SK-N-SH treated with all-trans-retinoic acid at 6 μM for 48 hours (cell line): Measurements from ENCODE around the gene RBPJ.

Source experiments
- ATAC-seq: fragments of 200-7000 bp; cut with Tn5 transposase; 3 replicates; pipeline ENCODE4 v1.9.1; 2020; ENCODE audit warnings: mild to moderate bottlenecking, moderate library complexity
- ARNTL ChIP-seq: fragments of 450-650 bp; formaldehyde crosslinking; IDR thresholded peaks from 2 replicates; pipeline ENCODE4 v1.5.0; 2020; ENCODE audit warnings: low read depth, mild to moderate bottlenecking, moderate library complexity, borderline replicate concordance
- BACH2 ChIP-seq: fragments of 250-450 bp; sonication (Bioruptor Pico); IDR thresholded peaks from 2 replicates; pipeline ENCODE4 v1.9.0; 2021; ENCODE audit warnings: mild to moderate bottlenecking, borderline replicate concordance
- CREB5 ChIP-seq: fragments of 250-450 bp; sonication (Bioruptor Pico); IDR thresholded peaks from 2 replicates; pipeline ENCODE4 v1.5.1; 2020; ENCODE audit warnings: low read depth, mild to moderate bottlenecking, moderate library complexity
- CSDC2 ChIP-seq: fragments of 250-450 bp; sonication (Bioruptor Pico); IDR thresholded peaks from 2 replicates; pipeline ENCODE4 v1.5.0; 2020; ENCODE audit warnings: mild to moderate bottlenecking, moderate library complexity
- CSRNP3 ChIP-seq: fragments of 250-450 bp; sonication (Bioruptor Pico); IDR thresholded peaks from 2 replicates; pipeline ENCODE4 v1.5.1; 2021; ENCODE audit warnings: mild to moderate bottlenecking, moderate library complexity
- ISL1 ChIP-seq: fragments of 250-450 bp; sonication (Bioruptor Pico); IDR thresholded peaks from 2 replicates; pipeline ENCODE4 v2.1.2; 2022; ENCODE audit warnings: mild to moderate bottlenecking, moderate library complexity
- OSR1 ChIP-seq: fragments of 250-450 bp; sonication (Bioruptor Pico); IDR thresholded peaks from 2 replicates; pipeline ENCODE4 v1.8.0; 2022; ENCODE audit warnings: moderate library complexity, mild to moderate bottlenecking, inconsistent platforms
- POU6F1 ChIP-seq: fragments of 250-450 bp; sonication (Bioruptor Pico); IDR thresholded peaks from 2 replicates; pipeline ENCODE4 v1.8.0; 2021; ENCODE audit warnings: low read depth, mild to moderate bottlenecking, moderate library complexity, borderline replicate concordance
- PPARA ChIP-seq: fragments of 250-450 bp; sonication (Bioruptor Pico); IDR thresholded peaks from 2 replicates; pipeline ENCODE4 v1.5.0; 2020; ENCODE audit warnings: mild to moderate bottlenecking, borderline replicate concordance
- SNAI2 ChIP-seq: fragments of 250-450 bp; sonication (Bioruptor Pico); IDR thresholded peaks from 2 replicates; pipeline ENCODE4 v1.5.0; 2020; ENCODE audit warnings: mild to moderate bottlenecking, moderate library complexity
- TCF4 ChIP-seq: fragments of 250-450 bp; sonication (Bioruptor Pico); IDR thresholded peaks from 2 replicates; pipeline ENCODE4 v1.8.0; 2021; ENCODE audit warnings: mild to moderate bottlenecking, moderate library complexity, borderline replicate concordance
- TSHZ2 ChIP-seq: fragments of 250-450 bp; sonication (Bioruptor Pico); IDR thresholded peaks from 2 replicates; pipeline ENCODE4 v1.5.0; 2020; ENCODE audit warnings: mild to moderate bottlenecking, moderate library complexity
- ZC3H10 ChIP-seq: fragments of 250-450 bp; sonication (Bioruptor Pico); IDR thresholded peaks from 2 replicates; pipeline ENCODE4 v1.5.1; 2021; ENCODE audit warnings: mild to moderate bottlenecking, moderate library complexity
- ZFP3 ChIP-seq: fragments of 250-450 bp; sonication (Bioruptor Pico); IDR thresholded peaks from 2 replicates; pipeline ENCODE4 v1.5.0; 2020; ENCODE audit warnings: mild to moderate bottlenecking, moderate library complexity
- ZNF565 ChIP-seq: fragments of 450-650 bp; formaldehyde crosslinking; conservative IDR thresholded peaks from 2 replicates; pipeline ENCODE4 v1.5.0; 2020; ENCODE audit warnings: low read depth, mild to moderate bottlenecking, moderate library complexity
- ZNF70 ChIP-seq: fragments of 450-650 bp; formaldehyde crosslinking; IDR thresholded peaks from 2 replicates; pipeline ENCODE4 v1.5.0; 2020; ENCODE audit warnings: mild to moderate bottlenecking, moderate library complexity
- ZNF8 ChIP-seq: fragments of 450-650 bp; formaldehyde crosslinking; IDR thresholded peaks from 2 replicates; pipeline ENCODE4 v1.5.0; 2020; ENCODE audit warnings: mild to moderate bottlenecking, moderate library complexity

The RBPJ gene

DNA sequence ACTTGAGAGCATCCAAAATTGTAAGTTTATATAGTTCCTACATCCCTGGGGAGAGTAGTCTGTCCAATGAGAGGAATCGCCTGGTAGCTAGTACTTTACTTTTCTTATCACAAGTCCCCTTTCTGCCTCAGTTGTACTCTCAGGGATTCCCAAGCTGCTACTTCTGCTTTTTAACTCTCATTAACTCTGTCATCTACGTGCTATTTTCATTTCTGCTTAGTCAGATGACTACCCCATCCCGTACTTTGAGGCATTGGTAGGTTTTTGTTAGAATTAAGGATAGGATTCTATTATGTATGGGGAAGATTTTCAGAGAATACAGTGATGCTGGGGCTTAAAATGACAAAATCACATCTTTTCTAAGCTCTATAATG is 24.7 kb downstream of the RBPJ start:
- TF ChIP-seq POU6F1 (CRISPR knock-in tag) = no peak
- no peak for TF ChIP-seq ZNF565
- no peak for TF ChIP-seq ISL1
- TF ChIP-seq ZNF8 (CRISPR knock-in tag) = no peak
- no peak for ATAC-seq

DNA sequence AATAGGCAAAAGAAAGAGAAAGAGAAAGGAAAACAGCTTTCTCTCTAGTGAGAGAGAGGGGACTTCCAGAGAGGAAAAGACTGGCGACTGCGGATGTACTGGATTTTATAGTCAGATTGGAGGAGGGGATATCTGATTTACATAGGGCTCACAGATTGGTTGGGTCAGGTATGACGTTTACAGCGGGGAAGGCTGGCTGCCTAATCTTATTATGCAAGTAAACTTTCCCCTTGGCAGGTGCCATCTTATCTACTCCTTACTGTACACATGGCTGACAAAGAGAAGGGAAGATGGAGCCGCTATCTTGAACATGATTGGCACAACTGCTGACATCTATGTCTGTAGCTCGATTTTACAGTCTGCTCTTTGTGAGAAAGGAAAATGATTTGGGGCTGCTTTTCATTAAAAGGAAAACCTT is 25.4 kb downstream of the RBPJ start:
- no peak for ATAC-seq
- no peak for TF ChIP-seq ISL1
- TF ChIP-seq OSR1 (CRISPR knock-in tag) = no peak
- no peak for TF ChIP-seq CREB5 (CRISPR knock-in tag)
- no peak for TF ChIP-seq ARNTL (CRISPR knock-in tag)
- no peak for TF ChIP-seq TCF4 (CRISPR knock-in tag)
- no peak for TF ChIP-seq ZC3H10
- TF ChIP-seq BACH2 (CRISPR knock-in tag) = no peak
- no peak for TF ChIP-seq CSRNP3 (CRISPR knock-in tag)
- TF ChIP-seq POU6F1 (CRISPR knock-in tag) = no peak
- no peak for TF ChIP-seq PPARA (CRISPR knock-in tag)
- TF ChIP-seq SNAI2 (CRISPR knock-in tag) = no peak
- TF ChIP-seq TSHZ2 (CRISPR knock-in tag) = no peak
- TF ChIP-seq ZNF8 (CRISPR knock-in tag) = no peak
- TF ChIP-seq ZFP3 (CRISPR knock-in tag) = no peak

DNA sequence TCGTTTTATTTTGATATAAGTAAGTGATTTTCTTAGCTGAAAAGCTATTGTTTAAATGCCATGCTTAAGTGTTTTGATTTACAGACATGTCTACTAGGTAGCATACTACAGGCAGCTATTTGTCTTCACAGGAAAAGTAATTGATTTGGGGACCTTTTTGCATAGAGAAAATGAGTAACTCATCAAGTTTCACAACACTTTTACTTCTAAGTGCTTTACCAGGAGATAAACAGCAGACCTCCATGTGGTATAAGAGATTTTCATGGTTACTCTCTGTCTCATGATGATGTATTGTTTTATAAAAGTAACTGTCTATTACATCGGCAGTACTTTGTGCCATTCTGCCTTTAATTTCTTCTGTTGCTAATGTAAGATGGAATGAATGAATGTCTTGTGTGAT is 28.7 kb downstream of the RBPJ start:
- no peak for ATAC-seq

GRCh38 chr4:26351685-26352084 is 30.9 kb downstream of the RBPJ start:
- no peak for TF ChIP-seq ZFP3 (CRISPR knock-in tag)
- TF ChIP-seq OSR1 (CRISPR knock-in tag) = no peak
- TF ChIP-seq POU6F1 (CRISPR knock-in tag) = no peak
- no peak for TF ChIP-seq ZNF70
- TF ChIP-seq CSDC2 (CRISPR knock-in tag) = no peak
- TF ChIP-seq ISL1 = no peak
- no peak for TF ChIP-seq ZNF8 (CRISPR knock-in tag)
- TF ChIP-seq CSRNP3 (CRISPR knock-in tag) = no peak
- no peak for TF ChIP-seq PPARA (CRISPR knock-in tag)
- TF ChIP-seq ZNF565 = no peak
- TF ChIP-seq ARNTL (CRISPR knock-in tag) = no peak
- TF ChIP-seq CREB5 (CRISPR knock-in tag) = no peak
- no peak for TF ChIP-seq TSHZ2 (CRISPR knock-in tag)
- no peak for ATAC-seq

More for the DNA sequence above, 28.7 kb downstream of the RBPJ start:
- TF ChIP-seq ISL1 (peak; percentile 59), PPARA (CRISPR knock-in tag) (no peak)
